Stimulated activated CD4-positive, alpha-beta T cell treated with anti-CD3 and anti-CD28 coated beads, Interleukin-1b, Interleukin-23, amount 100 ng/mL, for 1 hour (primary cell): ENCODE data around the gene YDJC.

Experiments used
- DNase-seq, 2 donors: peaks; one replicate each; pipeline ENCODE4 v3.0.0-alpha.2; 2020; ENCODE audit warnings: low read depth in 2 of 2

Gene YDJC

DNA sequence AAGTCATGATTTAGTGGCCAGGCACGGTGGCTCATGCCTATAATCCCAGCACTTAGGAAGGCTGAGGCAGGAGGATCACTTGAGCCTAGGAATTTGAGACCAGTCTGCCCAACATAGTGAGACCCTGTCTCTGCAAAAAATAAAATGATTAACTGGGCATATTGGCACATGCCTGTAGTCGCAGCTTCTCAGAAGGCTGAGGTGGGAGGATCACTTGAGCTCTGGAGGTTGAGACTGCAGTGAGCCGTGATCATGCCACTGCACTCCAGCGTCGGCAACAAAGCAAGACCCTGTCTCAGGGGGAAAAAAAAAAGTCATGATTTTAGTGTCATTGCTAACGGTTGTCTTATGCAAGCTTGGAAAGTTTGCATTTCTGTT is 50.4 kb downstream of the YDJC start:
- no peak for DNase-seq
